HPDE6-E6E7 (cell line): Measurements from ENCODE around the gene DPP4.

Experiments
- DNase-seq: peaks from one replicate; pipeline ENCODE4 v3.0.0; 2011; ENCODE audit warnings: missing footprints; ENCODE audit errors: extremely low spot score

DPP4 gene

DNA sequence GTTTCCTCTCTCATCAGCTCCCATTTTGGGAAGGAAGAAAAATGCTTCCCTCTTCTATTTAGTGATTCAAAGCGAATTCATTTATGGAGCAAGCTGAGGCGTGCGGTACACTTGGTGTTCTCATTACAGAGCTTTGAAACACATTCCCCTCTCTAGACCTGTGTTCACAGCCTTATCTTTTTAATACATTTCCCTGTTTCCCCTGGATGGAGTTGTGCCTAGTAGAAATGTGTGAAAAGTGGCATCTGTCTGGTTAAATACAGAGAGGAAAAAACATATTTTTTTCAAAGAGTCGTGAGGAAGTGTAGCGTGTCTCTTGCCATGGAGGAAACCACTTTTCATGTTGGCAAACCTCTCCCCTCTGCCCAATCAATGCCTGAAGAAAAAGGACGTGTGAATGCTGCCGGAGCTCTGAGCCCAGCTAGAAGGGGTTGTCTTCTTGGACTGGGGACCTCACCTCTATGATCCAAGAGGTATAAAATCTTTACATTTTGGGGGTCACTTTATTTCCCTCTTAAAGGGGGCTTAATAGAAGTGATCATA lies 52.4 kb downstream of the DPP4 start:
- no peak for DNase-seq

DNA sequence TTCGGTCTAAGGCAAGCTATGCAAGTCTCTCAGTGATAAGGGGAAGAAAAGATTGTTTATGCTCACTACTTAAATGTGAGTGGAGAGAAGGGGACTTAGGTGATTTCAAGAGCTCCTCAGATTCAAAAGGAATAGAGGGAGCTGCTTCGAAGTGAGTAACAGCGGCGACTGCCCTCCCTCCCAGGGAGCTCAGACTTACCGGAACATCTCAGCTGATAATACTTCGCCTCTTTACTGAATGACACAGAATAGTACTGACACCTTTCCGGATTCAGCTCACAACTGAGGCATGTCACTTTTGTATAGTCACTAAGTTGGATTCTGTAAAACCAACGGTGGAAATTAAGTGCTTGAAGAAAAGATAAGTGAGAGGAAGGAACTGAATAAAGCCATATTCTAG lies 55.5 kb downstream of the DPP4 start:
- no peak for DNase-seq

DNA sequence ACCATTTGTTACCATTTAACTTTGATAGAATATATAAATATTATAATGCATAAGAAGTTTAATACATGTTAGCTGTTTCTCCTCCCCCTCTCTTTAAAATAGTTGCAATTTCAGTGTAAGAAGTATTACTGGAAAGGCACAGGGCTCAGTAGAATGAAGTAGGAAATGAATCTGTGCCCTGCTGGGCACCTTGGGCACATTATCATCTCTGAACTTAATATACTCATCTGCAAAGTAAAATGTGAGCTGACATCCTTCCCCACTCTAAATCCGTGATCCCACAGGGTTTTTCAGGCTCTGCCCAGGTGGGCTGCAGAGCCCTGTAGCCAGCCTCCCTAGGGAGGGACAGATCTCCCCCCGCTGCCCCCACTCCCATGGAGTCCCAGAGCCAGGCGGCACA lies 56.8 kb downstream of the DPP4 start:
- DNase-seq = no peak

DNA sequence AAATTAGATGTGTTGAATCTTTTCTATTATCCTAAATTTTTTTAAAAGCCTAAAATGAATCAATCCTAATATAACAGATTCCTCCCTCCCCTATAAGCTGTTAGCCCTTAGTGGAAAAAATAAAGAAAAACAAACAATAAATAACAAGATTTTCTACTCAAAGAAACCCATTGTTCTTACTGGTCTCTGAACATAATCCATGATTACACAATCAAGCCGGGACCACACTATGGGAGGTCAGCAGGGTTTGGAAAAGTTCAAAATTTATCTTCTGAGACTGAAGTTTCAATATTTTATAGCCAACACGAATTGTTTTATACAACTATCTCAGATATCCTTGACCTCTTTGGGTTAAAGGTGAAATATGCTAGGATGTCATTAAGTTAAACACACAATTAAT lies 57.9 kb downstream of the DPP4 start:
- DNase-seq = no peak

DNA sequence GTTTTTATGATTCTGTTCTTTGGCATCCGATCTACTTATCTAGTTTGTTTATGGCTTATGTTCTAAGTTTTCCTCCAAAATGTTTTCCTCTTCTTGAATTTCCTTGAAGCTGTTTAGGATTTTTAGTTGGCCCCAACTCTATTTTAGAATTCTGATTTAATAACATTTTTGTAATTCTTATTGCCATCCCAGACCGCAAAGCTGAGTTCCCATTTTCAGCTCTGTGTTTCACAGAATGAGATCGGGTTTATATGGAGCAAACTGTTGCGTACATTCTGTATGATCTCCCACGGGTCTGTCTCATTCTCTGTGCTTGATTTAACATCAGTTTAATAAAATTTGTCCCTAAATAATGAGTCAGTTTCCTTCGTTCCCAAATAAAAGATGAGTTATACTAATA lies 59.3 kb downstream of the DPP4 start:
- DNase-seq = no peak

DNA sequence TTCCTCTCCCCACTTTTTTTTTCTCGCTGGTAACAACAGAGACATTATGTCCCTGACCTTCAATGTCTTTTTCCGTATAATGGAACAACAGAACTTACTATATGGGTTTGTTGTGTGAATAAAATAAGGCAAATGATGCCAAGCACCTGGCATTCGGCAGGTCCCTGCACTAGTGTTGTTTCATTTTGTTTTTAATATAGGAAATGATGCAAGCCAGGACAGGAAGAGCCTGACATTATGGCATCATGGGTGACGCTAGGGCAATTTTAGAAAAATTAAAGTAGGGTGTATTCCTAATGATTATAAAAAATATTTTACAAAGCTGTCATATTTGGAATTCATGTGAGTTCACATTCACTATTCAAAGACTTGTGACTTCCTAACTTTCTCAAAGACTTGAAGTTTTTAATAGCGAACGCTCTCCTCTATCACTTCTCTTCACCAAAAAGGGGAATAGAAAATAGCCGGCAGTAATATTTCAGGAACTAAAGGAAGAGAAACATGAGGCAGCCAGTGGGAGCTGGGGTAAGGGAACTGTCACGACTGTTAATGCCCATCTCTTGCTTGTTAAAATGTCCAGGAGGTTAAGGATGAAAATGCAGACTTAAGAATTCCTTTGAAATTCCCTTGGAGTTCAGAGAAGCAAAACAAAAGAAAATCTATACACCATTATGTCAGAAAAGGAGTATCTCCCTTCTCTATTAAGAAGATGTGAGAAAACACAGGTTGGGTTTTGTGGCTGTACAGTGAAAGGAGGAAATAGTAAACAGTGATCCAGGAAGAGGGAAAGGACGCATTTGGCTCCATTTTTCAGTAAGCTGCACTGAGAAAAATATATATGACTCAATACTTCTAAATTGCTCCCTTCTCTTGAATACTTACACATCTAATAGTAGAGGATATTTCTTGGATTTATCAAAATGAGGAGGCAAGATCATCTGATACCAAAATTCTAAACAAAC lies 60.2 kb downstream of the DPP4 start:
- DNase-seq = no peak

DNA sequence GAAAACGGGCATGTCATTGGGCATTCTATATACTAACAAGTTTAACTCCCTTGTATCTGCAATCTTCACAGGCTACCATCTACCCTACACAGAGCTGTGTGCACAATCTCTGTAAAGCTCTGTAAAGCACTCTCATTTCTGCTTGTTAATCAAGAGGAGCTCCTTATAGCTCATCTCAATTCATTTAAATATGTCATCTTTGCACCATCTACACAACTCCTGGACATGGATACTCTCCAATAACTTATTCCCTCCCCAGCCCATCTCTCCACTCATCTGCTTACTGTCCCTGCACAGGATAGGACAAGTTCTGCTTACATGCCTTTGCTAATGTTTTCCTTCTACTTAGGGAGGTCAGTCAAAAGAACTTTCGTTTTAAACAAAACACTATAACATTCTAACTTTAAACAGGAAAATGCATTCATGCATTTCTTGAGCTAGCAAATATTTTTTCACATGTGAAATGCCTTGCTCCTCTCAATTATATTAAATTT lies 61.4 kb downstream of the DPP4 start:
- DNase-seq = no peak

DNA sequence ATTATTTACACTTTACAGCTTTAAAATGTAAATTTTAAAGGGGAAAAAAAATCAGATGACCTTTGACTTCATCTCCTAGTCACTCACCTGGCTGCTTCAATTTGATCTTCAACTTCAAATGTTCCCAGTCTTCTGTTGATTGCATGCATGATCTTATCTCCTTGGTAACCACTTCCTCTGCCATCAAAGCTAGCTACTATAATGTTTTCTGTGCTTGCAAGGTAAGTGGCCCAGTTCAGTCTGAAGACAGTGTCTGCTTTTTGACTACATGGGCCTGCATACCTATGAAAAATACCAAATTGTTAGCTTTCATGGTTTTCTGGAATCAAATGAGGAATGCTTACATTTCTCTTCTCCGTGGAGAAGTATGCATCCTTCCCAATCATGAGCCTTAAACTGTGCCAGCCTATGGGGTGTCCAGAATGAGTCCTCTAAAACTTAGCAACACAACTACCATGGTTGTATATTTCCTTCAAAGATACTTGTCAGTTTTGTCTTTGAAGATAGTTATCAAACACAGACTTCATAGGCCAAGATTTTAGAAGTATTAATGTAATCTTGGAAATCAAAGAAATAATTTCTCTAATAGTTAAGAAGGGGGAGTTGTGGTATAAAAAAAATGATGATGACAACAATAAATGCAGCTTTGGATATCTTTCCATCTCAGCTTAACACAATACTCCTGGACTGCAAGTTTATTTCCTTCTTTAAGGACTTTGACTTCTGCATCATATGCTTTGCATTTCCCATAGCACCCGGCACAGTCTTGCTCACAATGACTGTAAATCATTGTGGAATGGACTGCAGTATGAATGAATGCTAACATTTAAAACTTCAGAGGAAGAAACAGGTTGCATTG lies 62.1 kb downstream of the DPP4 start:
- DNase-seq = no peak

DNA sequence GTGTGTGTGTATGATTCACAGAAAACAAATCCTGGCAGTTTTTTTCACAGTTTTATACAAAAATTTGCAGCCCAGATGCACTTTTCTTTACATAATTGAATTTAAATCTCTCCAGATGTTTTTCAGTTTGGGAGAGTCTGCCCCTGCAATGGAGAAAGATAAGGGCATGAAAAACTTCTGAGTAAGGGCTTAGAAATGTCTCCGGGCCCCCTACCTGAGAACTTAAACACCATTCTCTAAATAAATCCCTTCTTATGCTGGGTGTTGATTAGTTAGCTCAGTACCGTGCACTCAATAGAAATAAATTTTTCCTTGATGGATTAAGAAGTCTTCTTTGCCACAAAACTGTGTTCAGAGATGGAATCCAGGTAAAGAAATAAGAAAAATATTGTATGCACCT lies 64.5 kb downstream of the DPP4 start:
- DNase-seq = no peak

DNA sequence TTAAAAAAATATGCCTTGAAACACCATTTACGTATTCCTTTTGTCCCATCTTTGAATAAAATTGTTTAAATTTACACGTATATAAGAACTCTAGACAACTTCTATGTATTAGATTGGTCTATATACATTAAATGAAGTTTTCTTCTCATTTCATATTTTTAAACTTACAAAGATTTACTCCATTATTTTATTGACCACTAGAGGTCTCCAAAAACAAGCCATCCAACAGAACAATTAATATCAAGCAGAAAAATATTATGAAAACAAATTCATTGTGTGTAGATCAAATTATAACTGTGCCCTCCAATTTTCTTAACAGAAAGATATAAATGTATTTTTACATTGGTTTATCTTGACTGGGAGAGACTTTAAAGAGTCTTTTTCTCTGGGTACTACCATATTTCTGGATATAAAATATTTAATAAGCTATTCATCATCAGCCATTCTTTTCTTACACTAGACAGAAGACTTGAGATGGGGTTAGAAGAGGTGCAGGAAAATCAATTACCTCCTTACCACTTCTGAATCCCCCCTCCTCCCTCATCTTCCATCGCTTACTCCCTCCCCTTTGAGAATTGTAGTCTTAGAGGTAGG lies 66.5 kb downstream of the DPP4 start:
- no peak for DNase-seq

DNA sequence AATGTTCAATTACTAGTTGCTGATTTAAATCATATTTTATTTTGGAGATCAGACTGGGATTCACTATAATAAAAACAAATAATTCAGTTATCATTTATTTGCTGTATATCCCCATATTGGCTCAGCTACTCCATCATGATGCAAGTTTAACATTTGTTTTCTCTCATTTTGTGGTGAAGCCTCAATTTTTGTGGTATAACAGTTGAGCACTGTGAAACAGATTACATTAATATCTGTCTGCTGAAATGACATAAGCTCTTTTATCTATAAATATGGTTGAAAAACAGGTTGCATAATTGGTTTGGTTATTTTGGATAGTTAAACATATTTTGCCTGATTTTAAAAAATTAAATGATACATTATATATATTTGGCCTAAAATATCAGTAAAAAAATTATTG lies 67.7 kb downstream of the DPP4 start:
- no peak for DNase-seq

DNA sequence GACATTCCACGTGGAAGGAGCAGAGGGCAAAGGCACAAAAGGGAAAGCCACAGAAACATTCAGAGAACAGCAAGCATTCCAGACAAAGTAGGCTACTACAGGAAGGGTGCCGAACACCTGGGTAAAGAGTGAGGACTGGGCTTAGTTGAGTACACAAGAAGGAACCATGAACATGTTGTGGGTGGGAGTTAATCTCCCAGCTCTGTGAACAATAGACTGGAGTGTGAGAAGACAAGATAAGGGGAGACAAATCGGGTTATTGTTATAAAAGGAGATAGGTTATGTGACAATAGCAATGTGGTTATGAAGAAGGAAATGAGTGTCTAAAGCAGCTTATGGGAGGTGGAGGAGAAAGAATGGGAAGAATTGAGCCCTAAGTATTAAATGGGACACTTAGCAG lies 70.0 kb downstream of the DPP4 start:
- no peak for DNase-seq

DNA sequence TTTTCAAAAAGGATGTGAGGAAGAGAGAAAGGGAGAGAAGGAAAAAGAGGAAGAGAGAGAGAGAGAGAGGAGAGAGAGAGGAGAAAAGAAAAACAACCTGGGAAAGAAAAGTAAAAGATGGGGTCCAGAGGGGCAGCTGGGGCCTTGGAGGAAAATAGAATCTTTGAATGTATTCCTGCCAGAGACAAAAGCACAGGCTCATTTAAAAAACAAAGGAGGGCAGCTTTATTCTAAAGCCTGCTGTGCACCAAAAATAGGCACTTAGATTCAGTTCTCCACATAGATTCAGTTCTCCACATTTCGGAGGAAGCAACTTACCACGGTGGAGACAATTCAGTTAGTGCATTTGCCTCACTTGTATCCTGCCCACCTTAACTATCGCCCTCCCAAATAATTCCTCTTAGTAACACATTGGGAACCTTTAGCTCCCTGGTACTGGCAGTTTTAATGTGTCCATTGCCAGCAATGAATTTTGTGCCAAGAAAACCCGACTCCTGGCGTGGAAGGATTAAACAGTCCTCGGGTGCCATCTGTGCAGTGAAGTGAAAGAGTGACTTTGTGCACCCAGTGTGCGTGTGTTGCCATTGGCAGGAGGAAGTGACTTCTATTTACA lies 71.3 kb downstream of the DPP4 start:
- no peak for DNase-seq

DNA sequence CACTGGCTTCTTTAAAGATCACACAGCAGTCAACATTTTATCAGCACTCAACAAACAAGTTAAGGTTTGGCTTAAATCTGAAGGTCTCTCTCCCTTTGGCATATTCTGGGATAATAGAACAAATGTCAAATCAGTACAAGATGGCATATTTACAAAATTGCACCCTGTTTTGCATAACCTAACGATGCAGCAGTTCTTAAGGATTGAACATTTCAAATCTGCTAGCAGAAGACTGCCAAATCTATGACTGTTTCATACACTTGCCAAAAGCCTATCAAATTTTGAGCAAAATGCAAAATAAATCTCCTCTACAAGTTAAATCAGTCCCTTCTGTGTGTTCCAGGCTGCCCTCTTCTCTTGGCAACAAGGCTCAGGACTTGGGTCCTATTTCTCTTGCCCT lies 73.6 kb downstream of the DPP4 start:
- no peak for DNase-seq

DNA sequence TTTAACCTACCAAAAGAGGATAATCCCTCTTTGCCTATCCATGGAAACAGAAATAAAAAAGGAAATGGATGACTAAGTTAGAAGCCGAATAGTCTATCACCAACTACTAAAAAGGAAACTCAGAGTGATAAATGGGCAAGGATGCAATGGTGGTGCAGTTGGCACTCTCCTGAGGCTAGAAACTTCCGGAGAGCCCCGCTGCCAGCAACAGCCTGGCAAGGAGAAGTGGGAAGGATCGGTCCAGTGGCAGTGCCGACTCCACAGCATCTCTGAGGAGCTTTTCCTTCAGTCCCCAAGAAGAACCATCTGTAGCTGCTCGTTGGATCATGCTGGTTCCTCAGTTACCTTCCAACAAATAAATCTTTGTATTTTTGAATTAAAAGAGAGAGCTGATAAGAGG lies 74.7 kb downstream of the DPP4 start:
- DNase-seq = no peak

DNA sequence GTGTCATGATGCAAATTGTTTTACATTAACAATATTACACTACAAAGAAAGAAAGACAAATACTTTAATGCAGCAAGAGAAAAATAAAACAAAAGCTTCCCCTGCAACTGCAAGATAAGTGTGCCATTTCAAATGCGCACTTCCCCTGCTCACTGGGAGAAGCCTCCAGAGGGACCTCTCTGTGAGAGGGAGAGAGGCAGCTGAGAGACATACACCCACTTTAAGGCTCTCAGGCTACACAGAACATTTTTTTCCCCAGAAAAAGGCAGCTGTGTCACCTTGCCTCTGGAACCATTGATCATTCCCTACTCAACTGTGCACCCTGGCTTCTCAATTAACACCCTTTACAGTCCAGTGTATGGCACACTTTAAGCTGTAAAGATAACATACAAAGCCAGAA lies 75.2 kb downstream of the DPP4 start:
- DNase-seq = no peak

DNA sequence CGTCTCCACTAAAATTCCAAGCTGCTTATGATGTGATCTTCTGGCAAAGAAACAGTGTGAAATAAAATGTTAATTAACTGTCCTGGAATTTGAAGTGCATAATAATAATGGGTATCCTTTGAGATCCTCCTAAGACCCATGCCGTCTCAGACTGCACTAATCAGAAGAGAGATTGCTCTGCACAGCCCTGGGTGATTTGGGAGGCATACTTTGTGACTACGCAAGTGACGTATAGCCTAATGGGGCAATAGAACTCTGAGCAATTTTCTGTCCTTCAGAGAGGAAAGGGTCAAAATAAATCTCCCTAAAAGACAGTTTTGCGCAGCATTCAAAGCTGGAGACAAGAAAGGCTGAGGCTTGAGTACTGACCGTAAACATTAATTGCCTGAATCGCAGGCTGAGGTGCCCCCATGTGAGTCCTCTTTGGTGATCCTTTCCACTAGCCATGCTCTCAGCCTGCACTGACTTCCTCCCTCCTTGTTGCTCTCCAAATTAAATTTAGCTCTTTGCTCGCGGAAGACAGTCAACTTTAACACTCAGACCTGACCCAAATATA lies 76.0 kb downstream of the DPP4 start:
- no peak for DNase-seq

DNA sequence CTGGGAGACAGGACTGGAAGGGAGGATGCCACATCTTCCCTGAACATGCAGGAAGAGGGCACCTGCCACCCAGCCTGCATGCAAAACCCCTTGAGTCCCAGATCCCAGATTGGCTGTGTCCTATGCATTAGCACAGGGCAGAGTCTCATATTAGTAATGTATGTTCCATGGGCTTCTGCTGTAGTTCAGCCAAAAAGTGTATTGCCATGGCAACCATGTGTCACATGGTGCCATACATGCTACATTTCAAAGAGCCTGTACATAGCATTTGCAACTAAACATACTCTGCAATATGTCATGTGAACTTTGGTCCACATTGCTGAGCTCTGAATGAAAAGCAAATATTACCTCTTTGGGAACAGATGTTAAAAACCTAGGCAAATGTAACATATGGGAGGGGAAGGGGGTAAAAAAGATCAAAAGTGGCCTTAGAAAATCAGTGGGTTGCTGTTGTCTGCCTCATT lies 78.4 kb downstream of the DPP4 start:
- DNase-seq = no peak

DNA sequence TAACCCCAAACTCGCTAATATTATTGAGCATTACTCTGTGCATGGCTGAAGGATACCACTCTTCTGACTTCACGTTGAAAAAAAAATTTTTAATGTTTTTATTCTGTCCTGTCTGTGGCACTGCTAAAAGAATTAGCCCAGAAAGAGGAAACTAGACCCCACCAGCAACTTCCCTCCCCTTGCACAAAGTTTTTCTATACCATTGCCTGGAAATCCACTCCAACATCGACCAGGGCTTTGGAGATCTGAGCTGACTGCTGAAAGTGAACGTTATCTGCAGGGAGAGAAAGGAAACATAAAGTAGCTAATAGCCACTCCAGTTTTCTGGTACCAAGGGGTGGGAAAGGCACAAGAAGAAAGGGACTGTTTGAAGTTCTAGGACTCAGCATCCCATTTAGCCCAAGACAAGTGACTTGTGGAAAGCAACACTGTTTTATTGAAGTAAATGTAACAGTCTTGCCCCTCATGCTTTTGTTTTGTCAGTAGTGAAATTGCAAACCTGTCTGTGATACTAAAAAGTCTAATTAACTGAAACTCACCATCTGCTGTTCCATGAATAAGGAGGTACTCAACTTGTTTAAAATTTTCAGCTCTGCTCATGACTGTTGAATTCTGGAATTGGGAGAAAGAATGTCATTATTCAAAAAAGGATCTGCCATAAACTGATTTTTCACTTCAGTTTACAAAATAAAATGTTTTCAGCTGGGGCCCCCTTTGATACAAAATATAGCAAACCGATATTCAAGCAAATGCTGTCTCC lies 79.1 kb downstream of the DPP4 start:
- no peak for DNase-seq

DNA sequence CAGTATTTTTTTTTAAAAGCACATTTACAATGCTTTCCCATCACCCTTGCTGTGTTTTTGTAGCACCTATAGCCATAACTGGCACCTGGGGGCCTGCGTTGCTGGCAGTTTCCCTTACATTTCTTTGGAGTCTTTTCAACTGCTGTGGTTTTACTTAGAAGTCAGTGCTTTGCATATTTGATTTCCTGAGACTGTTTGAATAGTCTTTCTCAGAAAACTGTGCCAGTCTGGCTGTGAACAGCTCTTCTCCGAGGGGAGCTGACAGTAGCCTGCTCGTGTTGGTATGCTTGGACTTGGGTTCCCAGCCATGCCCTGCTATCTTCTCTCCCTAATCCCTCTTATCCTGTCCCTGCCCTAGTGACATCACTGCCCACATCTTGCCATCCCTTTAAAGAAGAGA lies 81.5 kb downstream of the DPP4 start:
- DNase-seq = no peak
